Trophoblast cell (in vitro differentiated cells and primary cell): ENCODE results near the gene MOCS3.

Experiments used
- DNase-seq, 2 donors: peaks; one replicate each; pipeline ENCODE4 v3.0.0-alpha.2; 2016
- H2AFZ ChIP-seq: 2 replicates; pipeline ENCODE4 v1.6.1; 2013; ENCODE audit warnings: low read length, moderate library complexity, mild to moderate bottlenecking; ENCODE audit not compliant: insufficient read depth, poor library complexity
- H2AK5ac ChIP-seq: 2 replicates; pipeline ENCODE4 v1.6.1; 2013; ENCODE audit warnings: mild to moderate bottlenecking, low read length
- H2BK120ac ChIP-seq: 2 replicates; pipeline ENCODE4 v1.6.1; 2013; ENCODE audit warnings: low read length, mild to moderate bottlenecking, moderate library complexity; ENCODE audit not compliant: insufficient read depth, poor library complexity
- H2BK12ac ChIP-seq: 2 replicates; pipeline ENCODE4 v1.6.1; 2013; ENCODE audit warnings: mild to moderate bottlenecking, low read length, moderate library complexity
- H2BK5ac ChIP-seq: 2 replicates; pipeline ENCODE4 v1.6.1; 2013; ENCODE audit warnings: low read length, low read depth, moderate library complexity, mild to moderate bottlenecking; ENCODE audit not compliant: poor library complexity
- H3K14ac ChIP-seq: 2 replicates; pipeline ENCODE4 v1.6.1; 2013; ENCODE audit warnings: mild to moderate bottlenecking, low read length
- H3K18ac ChIP-seq: 2 replicates; pipeline ENCODE4 v1.6.1; 2013; ENCODE audit warnings: mild to moderate bottlenecking, low read length
- H3K23ac ChIP-seq: 2 replicates; pipeline ENCODE4 v1.6.1; 2013; ENCODE audit warnings: low read length
- H3K27ac ChIP-seq: 2 replicates; pipeline ENCODE4 v1.5.1; 2013; ENCODE audit warnings: low read depth, mild to moderate bottlenecking, inconsistent platforms, low read length, moderate library complexity
- H3K27me3 ChIP-seq: 2 replicates; pipeline ENCODE4 v1.6.1; 2013; ENCODE audit warnings: inconsistent platforms, mild to moderate bottlenecking, low read length, moderate library complexity; ENCODE audit not compliant: insufficient read depth
- H3K36me3 ChIP-seq, 2 experiments: 1 replicate in 1 of 2; 2 replicates in 1 of 2; pipeline ENCODE4 v1.6.1; 2013; ENCODE audit warnings: low read length in 2 of 2, mild to moderate bottlenecking in 2 of 2, moderate library complexity in 1 of 2; ENCODE audit not compliant: insufficient read depth in 2 of 2, control insufficient read depth in 1 of 2
- H3K4ac ChIP-seq: 2 replicates; pipeline ENCODE4 v1.6.1; 2013; ENCODE audit warnings: low read depth, mild to moderate bottlenecking, low read length, moderate library complexity
- H3K4me1 ChIP-seq, 2 experiments: 1 replicate in 1 of 2; 2 replicates in 1 of 2; pipeline ENCODE4 v1.6.1; 2013; ENCODE audit warnings: low read length in 2 of 2, mild to moderate bottlenecking in 2 of 2, moderate library complexity in 1 of 2; ENCODE audit not compliant: insufficient read depth in 2 of 2, control insufficient read depth in 1 of 2
- H3K4me2 ChIP-seq: 2 replicates; pipeline ENCODE4 v1.6.1; 2013; ENCODE audit warnings: inconsistent platforms, mild to moderate bottlenecking, low read length, moderate library complexity
- H3K4me3 ChIP-seq: 2 replicates; pipeline ENCODE4 v1.5.1; 2013; ENCODE audit warnings: mild to moderate bottlenecking, low read depth, low read length, inconsistent platforms
- H3K79me1 ChIP-seq: one replicate; pipeline ENCODE4 v1.6.1; 2013; ENCODE audit warnings: low read length
- H3K79me2 ChIP-seq: 2 replicates; pipeline ENCODE4 v1.6.1; 2013; ENCODE audit warnings: low read length, mild to moderate bottlenecking; ENCODE audit not compliant: control insufficient read depth, insufficient read depth, poor library complexity
- H3K9ac ChIP-seq: 2 replicates; pipeline ENCODE4 v1.6.1; 2013; ENCODE audit warnings: mild to moderate bottlenecking, low read length
- H3K9me3 ChIP-seq: 2 replicates; pipeline ENCODE4 v1.6.1; 2013; ENCODE audit warnings: low read depth, mild to moderate bottlenecking, control low read depth, inconsistent platforms, low read length; ENCODE audit not compliant: insufficient read depth
- H4K12ac ChIP-seq: 2 replicates; pipeline ENCODE4 v1.6.1; 2013; ENCODE audit warnings: low read depth, mild to moderate bottlenecking, low read length, moderate library complexity
- H4K8ac ChIP-seq: 2 replicates; pipeline ENCODE4 v1.6.1; 2013; ENCODE audit warnings: low read depth, mild to moderate bottlenecking, low read length, moderate library complexity
- H4K91ac ChIP-seq: one replicate; pipeline ENCODE4 v1.6.1; 2013; ENCODE audit warnings: low read depth, mild to moderate bottlenecking, low read length, moderate library complexity
- WGBS: extraction: QIAGEN DNeasy Blood & Tissue Kit; methylation state at CpG from one replicate; pipeline ENCODE4 v1.1.7; 2013; ENCODE audit warnings: missing lambda C conversion rate; ENCODE audit not compliant: insufficient read length, insufficient coverage; ENCODE audit errors: extremely low coverage; 5-methylcytosine and 5-hydroxymethylcytosine counted together

The MOCS3 gene

DNA sequence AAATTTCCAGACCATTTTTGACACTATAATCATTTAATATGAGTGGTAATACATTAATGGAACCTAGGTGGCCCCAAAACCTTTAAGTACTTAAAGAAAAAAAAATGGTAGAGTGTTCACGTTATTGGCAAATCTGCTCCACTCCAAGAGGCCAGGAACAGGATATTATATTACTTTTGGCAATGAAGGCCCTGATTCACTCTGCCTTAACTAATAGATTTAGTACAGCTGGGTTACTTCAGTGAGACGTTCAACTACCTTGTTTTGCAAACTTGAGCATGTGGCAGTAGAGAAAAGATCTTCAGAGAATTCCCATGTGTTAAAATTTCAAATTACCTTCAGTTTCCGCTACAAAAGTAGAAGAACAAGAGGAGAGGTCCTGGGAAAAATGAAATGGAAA is 40.2 kb upstream of the MOCS3 start:
- Histone ChIP-seq H3K18ac (no peak overlapping the region), H3K4me3 (no peak overlapping the region), H2BK5ac (no peak overlapping the region), H2BK12ac (no peak overlapping the region), H4K8ac (no peak overlapping the region), H3K79me2 (peaks cover 18% of the 10 kb centered on the region), H2AFZ (no peak overlapping the region), H4K12ac (no peak overlapping the region), H3K4ac (peak overlapping the region; percentile 31), H3K79me1 (no peaks in the 10 kb centered on the region), H3K27ac (no peak overlapping the region), H3K9ac (no peak overlapping the region), H2BK120ac (no peak overlapping the region), H3K9me3 (no peaks in the 10 kb centered on the region), H3K14ac (no peak overlapping the region), H3K4me2 (no peak overlapping the region), H2AK5ac (no peak overlapping the region), H3K23ac (no peak overlapping the region), H3K36me3 (peaks cover 4 to 15% of the 10 kb centered on the region in 2 experiments), H4K91ac (no peak overlapping the region), H3K4me1 (peaks cover 5 to 10% of the 10 kb centered on the region in 2 experiments), H3K27me3 (no peaks in the 10 kb centered on the region)
- DNase-seq, result no peak
- WGBS, result no CpG with 5 or more reads among the region's 3 CpGs

DNA sequence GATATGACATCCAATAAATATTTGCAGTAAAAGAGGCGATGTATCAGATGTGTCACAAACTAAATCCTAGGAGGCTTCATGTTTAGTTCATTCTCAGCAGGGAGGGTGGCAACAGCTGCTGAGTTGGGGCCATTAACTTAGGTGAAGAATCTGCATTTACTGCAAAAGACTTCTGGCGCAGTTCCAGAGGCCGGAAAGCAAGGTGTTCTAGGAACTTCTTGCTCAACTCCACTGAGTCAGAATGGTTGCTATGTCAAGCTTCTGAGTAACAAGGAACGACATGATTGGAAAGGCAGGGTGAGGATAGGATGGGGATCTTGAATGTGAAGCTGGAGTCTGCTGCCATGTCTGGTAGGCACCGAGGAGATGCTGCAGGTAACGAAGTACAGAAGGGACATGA is 39.1 kb upstream of the MOCS3 start:
- no peak overlapping the region for H2BK5ac ChIP-seq
- WGBS, result no CpG with 5 or more reads among the region's 6 CpGs
- no peak overlapping the region for H2BK12ac ChIP-seq

DNA sequence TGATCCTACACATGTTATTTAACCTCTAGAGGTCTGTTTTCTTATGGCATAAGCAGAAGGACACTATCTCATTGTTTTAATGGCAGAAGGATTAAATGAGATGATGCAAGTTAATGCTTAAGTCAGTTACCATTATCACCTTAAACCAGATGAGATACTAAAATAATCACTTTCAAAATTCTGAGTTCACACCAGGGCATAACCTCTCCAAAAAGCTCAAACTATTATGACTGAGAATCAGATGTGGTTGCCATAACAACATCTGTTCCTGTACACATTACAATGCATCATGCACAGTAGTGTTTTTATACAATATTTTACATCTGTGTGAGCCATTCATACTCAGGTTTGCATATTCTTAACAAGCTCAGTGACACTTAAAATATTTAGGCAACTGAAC is 37.6 kb upstream of the MOCS3 start:
- no peak for DNase-seq
- H4K91ac ChIP-seq, result no peak overlapping the region
- no peak overlapping the region for H2AK5ac ChIP-seq
- no peak overlapping the region for H3K23ac ChIP-seq
- peaks cover 11 to 16% of the 10 kb centered on the region in 2 experiments for H3K36me3 ChIP-seq
- no peak overlapping the region for H3K14ac ChIP-seq
- H2BK120ac ChIP-seq, result no peak overlapping the region
- no peaks in the 10 kb centered on the region for H3K27me3 ChIP-seq
- H3K4ac ChIP-seq, result peak overlapping the region; percentile 68
- H3K9me3 ChIP-seq, result no peaks in the 10 kb centered on the region
- no peak overlapping the region for H3K27ac ChIP-seq
- peaks cover 26% of the 10 kb centered on the region for H3K79me2 ChIP-seq
- H3K4me1 ChIP-seq, result peaks cover 7 to 10% of the 10 kb centered on the region in 2 experiments
- no peak overlapping the region for H2BK12ac ChIP-seq
- no peak overlapping the region for H3K4me2 ChIP-seq
- H3K79me1 ChIP-seq, result no peaks in the 10 kb centered on the region
- H3K4me3 ChIP-seq, result no peak overlapping the region
- H2AFZ ChIP-seq, result no peak overlapping the region
- H4K8ac ChIP-seq, result no peak overlapping the region
- H3K18ac ChIP-seq, result no peak overlapping the region
- H2BK5ac ChIP-seq, result no peak overlapping the region
- H4K12ac ChIP-seq, result no peak overlapping the region
- no peak overlapping the region for H3K9ac ChIP-seq

More for the DNA sequence above, 39.1 kb upstream of the MOCS3 start:
- Histone ChIP-seq H3K14ac (no peak overlapping the region), H2AFZ (no peak overlapping the region), H3K9me3 (no peaks in the 10 kb centered on the region), H2BK120ac (no peak overlapping the region), H3K23ac (no peak overlapping the region), H3K18ac (no peak overlapping the region), H3K4ac (peak overlapping the region; percentile 95), H3K4me2 (no peak overlapping the region), H3K27me3 (no peaks in the 10 kb centered on the region), H3K9ac (no peak overlapping the region), H4K8ac (no peak overlapping the region), H3K36me3 (peaks cover 7 to 13% of the 10 kb centered on the region in 2 experiments), H4K91ac (no peak overlapping the region), H2AK5ac (no peak overlapping the region), H3K4me3 (no peak overlapping the region), H3K79me2 (peaks cover 22% of the 10 kb centered on the region), H3K27ac (no peak overlapping the region), H3K79me1 (no peaks in the 10 kb centered on the region), H3K4me1 (peaks cover 7 to 10% of the 10 kb centered on the region in 2 experiments), H4K12ac (no peak overlapping the region)
- DNase-seq, result peak; percentile 84 to 94

GRCh38 chr20:50921803-50922501 is 36.7 kb upstream of the MOCS3 start:
- no peaks in the 10 kb centered on the region for H3K79me1 ChIP-seq
- WGBS, result no CpG with 5 or more reads among the region's 8 CpGs
- H2BK5ac ChIP-seq, result no peak overlapping the region
- peak overlapping the region; percentile 88 for H3K4ac ChIP-seq
- H3K27ac ChIP-seq, result no peak overlapping the region
- no peak overlapping the region for H2BK12ac ChIP-seq
- peaks cover 11 to 16% of the 10 kb centered on the region in 2 experiments for H3K36me3 ChIP-seq
- H2BK120ac ChIP-seq, result no peak overlapping the region
- no peaks in the 10 kb centered on the region for H3K9me3 ChIP-seq
- peak overlapping the region; percentile 70 for H3K9ac ChIP-seq
- H4K8ac ChIP-seq, result no peak overlapping the region
- H3K27me3 ChIP-seq, result no peaks in the 10 kb centered on the region
- no peak overlapping the region for H3K14ac ChIP-seq
- H4K91ac ChIP-seq, result no peak overlapping the region
- H3K4me3 ChIP-seq, result no peak overlapping the region
- no peak overlapping the region for H3K4me2 ChIP-seq
- H3K23ac ChIP-seq, result no peak overlapping the region
- H3K18ac ChIP-seq, result no peak overlapping the region
- no peak for DNase-seq
- no peak overlapping the region for H4K12ac ChIP-seq
- peaks cover 7 to 10% of the 10 kb centered on the region in 2 experiments for H3K4me1 ChIP-seq
- peaks cover 24% of the 10 kb centered on the region for H3K79me2 ChIP-seq
- no peak overlapping the region for H2AFZ ChIP-seq
- H2AK5ac ChIP-seq, result no peak overlapping the region
